ENCODE results near the gene ROBO1. TPM values are rescaled to one million over a fixed set of nuclear protein-coding genes. Genes with fewer than 3 reads are reported as not detected.

Gene ROBO1
- total and polyA plus RNA-seq, 4 donors = 1.0 to 30.3 (median 3.9) TPM

DNA sequence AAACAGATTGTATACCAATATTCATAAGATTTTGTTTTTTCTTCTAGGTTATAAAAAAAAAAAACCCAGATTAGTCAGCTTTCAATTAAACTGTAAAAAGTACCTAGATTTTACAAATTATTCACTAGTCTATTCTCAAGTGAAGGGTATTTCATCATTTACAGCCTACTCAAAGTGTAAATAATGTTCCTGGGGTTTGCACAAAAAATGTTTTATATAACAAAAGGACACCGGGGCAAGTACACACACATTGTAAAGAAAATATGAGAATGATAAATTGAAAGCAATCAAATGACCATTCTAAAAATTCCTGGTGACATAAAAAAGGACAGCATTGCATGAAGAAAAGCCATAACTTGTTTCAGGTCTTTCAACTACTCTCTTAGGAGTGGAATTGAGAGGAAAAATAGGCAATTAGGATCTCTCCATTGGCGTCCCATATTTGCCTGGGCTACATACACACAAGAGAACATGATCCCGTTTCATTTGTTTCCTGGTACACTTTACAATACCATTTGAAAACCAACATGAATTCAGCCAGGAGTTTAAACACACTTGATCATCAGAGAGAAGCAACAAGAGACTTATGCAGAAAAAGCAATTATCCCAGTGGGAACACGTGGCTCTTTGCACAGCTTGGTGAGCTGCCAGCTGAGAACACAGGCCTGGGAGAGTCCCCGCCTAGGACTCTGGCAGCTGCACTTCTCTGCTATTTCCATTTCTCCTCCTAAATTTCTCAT is 1039.2 kb downstream of the ROBO1 start (continued):
- TF ChIP-seq JUND (IDR thresholded peaks at IDR 0.05) = no peak
- TF ChIP-seq ZBTB33 (IDR thresholded peaks at IDR 0.05) = no peak
- TF ChIP-seq RXRA (IDR thresholded peaks at IDR 0.05) = no peak
- TF ChIP-seq HNF4A (conservative IDR thresholded peaks at IDR 0.05) = no peak
- TF ChIP-seq RAD21 (IDR thresholded peaks at IDR 0.05) = no peak

DNA sequence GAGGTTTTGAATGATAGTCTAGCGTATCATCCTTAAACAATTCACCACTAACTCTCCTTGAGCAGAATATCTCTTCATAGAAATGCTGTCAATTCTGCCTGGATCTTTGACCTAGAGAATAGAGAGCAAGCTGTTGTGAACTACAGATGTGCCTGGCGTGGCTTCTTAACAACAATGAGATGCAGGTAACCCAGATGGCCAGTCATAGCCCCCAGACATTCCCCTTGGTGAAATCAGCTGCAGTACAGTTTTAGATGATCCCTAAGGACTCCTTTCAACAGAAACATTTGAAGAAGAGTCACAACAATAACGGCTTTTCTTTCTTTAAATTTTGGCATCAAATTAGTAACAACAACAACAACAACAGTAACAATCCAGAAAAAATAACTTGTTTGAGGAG is 1041.3 kb downstream of the ROBO1 start:
- 90% methylated on average over 3 of the region's 3 CpGs for WGBS
- no peak for TF ChIP-seq ZBTB33 (IDR thresholded peaks at IDR 0.05)
- TF ChIP-seq FOXA2 (IDR thresholded peaks at IDR 0.05) = no peak
- TF ChIP-seq ATF3 (IDR thresholded peaks at IDR 0.05) = no peak
- TF ChIP-seq, protein P1, sequence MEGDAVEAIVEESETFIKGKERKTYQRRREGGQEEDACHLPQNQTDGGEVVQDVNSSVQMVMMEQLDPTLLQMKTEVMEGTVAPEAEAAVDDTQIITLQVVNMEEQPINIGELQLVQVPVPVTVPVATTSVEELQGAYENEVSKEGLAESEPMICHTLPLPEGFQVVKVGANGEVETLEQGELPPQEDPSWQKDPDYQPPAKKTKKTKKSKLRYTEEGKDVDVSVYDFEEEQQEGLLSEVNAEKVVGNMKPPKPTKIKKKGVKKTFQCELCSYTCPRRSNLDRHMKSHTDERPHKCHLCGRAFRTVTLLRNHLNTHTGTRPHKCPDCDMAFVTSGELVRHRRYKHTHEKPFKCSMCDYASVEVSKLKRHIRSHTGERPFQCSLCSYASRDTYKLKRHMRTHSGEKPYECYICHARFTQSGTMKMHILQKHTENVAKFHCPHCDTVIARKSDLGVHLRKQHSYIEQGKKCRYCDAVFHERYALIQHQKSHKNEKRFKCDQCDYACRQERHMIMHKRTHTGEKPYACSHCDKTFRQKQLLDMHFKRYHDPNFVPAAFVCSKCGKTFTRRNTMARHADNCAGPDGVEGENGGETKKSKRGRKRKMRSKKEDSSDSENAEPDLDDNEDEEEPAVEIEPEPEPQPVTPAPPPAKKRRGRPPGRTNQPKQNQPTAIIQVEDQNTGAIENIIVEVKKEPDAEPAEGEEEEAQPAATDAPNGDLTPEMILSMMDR (IDR thresholded peaks at IDR 0.05; ENCODE audit: low read depth, low read length, missing input control) = no peak
- no peak for TF ChIP-seq TAF1 (conservative IDR thresholded peaks at IDR 0.05)
- no peak for TF ChIP-seq YY1 (IDR thresholded peaks at IDR 0.05)
- no peak for TF ChIP-seq FOXA1 (IDR thresholded peaks at IDR 0.05)
- TF ChIP-seq HNF4A (conservative IDR thresholded peaks at IDR 0.05) = no peak
- no peak for TF ChIP-seq SP1 (IDR thresholded peaks at IDR 0.05)
- no peak for TF ChIP-seq JUND (IDR thresholded peaks at IDR 0.05)
- TF ChIP-seq, protein P2, sequence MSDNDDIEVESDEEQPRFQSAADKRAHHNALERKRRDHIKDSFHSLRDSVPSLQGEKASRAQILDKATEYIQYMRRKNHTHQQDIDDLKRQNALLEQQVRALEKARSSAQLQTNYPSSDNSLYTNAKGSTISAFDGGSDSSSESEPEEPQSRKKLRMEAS (IDR thresholded peaks at IDR 0.05) = no peak
- TF ChIP-seq, protein P3, sequence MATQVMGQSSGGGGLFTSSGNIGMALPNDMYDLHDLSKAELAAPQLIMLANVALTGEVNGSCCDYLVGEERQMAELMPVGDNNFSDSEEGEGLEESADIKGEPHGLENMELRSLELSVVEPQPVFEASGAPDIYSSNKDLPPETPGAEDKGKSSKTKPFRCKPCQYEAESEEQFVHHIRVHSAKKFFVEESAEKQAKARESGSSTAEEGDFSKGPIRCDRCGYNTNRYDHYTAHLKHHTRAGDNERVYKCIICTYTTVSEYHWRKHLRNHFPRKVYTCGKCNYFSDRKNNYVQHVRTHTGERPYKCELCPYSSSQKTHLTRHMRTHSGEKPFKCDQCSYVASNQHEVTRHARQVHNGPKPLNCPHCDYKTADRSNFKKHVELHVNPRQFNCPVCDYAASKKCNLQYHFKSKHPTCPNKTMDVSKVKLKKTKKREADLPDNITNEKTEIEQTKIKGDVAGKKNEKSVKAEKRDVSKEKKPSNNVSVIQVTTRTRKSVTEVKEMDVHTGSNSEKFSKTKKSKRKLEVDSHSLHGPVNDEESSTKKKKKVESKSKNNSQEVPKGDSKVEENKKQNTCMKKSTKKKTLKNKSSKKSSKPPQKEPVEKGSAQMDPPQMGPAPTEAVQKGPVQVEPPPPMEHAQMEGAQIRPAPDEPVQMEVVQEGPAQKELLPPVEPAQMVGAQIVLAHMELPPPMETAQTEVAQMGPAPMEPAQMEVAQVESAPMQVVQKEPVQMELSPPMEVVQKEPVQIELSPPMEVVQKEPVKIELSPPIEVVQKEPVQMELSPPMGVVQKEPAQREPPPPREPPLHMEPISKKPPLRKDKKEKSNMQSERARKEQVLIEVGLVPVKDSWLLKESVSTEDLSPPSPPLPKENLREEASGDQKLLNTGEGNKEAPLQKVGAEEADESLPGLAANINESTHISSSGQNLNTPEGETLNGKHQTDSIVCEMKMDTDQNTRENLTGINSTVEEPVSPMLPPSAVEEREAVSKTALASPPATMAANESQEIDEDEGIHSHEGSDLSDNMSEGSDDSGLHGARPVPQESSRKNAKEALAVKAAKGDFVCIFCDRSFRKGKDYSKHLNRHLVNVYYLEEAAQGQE (IDR thresholded peaks at IDR 0.05) = no peak
- no peak for TF ChIP-seq NR2F2 (IDR thresholded peaks at IDR 0.05)
- no peak for TF ChIP-seq EGR1 (IDR thresholded peaks at IDR 0.05; ENCODE audit: low read depth in 2 of 2)
- TF ChIP-seq GABPA (IDR thresholded peaks at IDR 0.05 in 1 of 2, conservative IDR thresholded peaks at IDR 0.05 in 1 of 2) = no peak
- TF ChIP-seq RXRA (IDR thresholded peaks at IDR 0.05) = no peak
- no peak for TF ChIP-seq RAD21 (IDR thresholded peaks at IDR 0.05)
- no peak for TF ChIP-seq HNF4G (IDR thresholded peaks at IDR 0.05)
- no peaks in the 10 kb centered on the region for H3K27me3 ChIP-seq (ENCODE audit: control insufficient read depth in 4 of 4, insufficient read depth in 4 of 4, low read length in 3 of 4)

More for the DNA sequence above, 1041.3 kb downstream of the ROBO1 start:
- Histone ChIP-seq H3K9me3 (ENCODE audit: control insufficient read depth in 4 of 4, low read length in 3 of 4) (no peaks in the 10 kb centered on the region), H3K9ac (ENCODE audit: low read depth in 1 of 2, low read length in 2 of 2) (no peak overlapping the region), H3K4me1 (ENCODE audit: control insufficient read depth in 4 of 4, insufficient read depth in 4 of 4, low read length in 3 of 4) (no peaks in the 10 kb centered on the region), H3K36me3 (ENCODE audit: control insufficient read depth in 4 of 4, insufficient read depth in 3 of 4, low read depth in 1 of 4, low read length in 3 of 4) (no peaks in the 10 kb centered on the region), H3K4me3 (ENCODE audit: low read depth in 1 of 3, low read length in 3 of 3) (no peak overlapping the region), H3K27ac (ENCODE audit: low read depth in 1 of 2, low read length in 2 of 2) (no peak overlapping the region)
- DNase-seq (ENCODE audit: low spot score) = no peak
